ENCODE data around the gene ZNF423.

- no peak for TF ChIP-seq CTCF (IDR thresholded peaks at IDR 0.05 in 8 of 11, conservative IDR thresholded peaks at IDR 0.05 in 3 of 11)
- TF ChIP-seq POLR2AphosphoS5 (IDR thresholded peaks at IDR 0.05), result peak in 2 of 3 donors; percentile 30 to 42
- TF ChIP-seq POLR2A (IDR thresholded peaks at IDR 0.05), result no peak
Observed at GRCh38 chr16:49463529-49463928, 392.4 kb downstream of the ZNF423 start.
